ENCODE results near the gene PRRX1.

Gene PRRX1

GRCh38 chr1:170749959-170750358 is 86.0 kb downstream of the PRRX1 start:
- Histone ChIP-seq H3K27ac (ENCODE audit: low read length) (no peak overlapping the region), H3K4me1 (ENCODE audit: low read length) (no peaks in the 10 kb centered on the region), H3K27me3 (ENCODE audit: low read depth, low read length) (no peaks in the 10 kb centered on the region), H3K9ac (ENCODE audit: low read length) (no peak overlapping the region), H3K4me3 (ENCODE audit: low read length) (no peak overlapping the region), H2AFZ (ENCODE audit: low read depth, low read length) (no peak overlapping the region), H4K20me1 (ENCODE audit: insufficient read depth, low read length) (no peaks in the 10 kb centered on the region), H3K9me3 (ENCODE audit: insufficient read depth, low read length) (no peaks in the 10 kb centered on the region), H3K36me3 (replicated peaks; ENCODE audit: low read depth, low read length) (no peaks in the 10 kb centered on the region), H3K79me2 (ENCODE audit: low read length) (no peaks in the 10 kb centered on the region), H3K4me2 (ENCODE audit: low read length) (no peak overlapping the region)
- TF ChIP-seq EZH2phosphoT487 (IDR thresholded peaks at IDR 0.05; ENCODE audit: low read depth) (no peak), CTCF (IDR thresholded peaks at IDR 0.05; ENCODE audit: low read depth, low read length) (no peak)

GRCh38 chr1:170755795-170756194 is 91.9 kb downstream of the PRRX1 start:
- H2AFZ ChIP-seq (ENCODE audit: low read depth, low read length) = no peak overlapping the region
- H3K4me1 ChIP-seq (ENCODE audit: low read length) = no peaks in the 10 kb centered on the region
- no peaks in the 10 kb centered on the region for H3K36me3 ChIP-seq (replicated peaks; ENCODE audit: low read depth, low read length)
- H4K20me1 ChIP-seq (ENCODE audit: insufficient read depth, low read length) = no peaks in the 10 kb centered on the region
- H3K27me3 ChIP-seq (ENCODE audit: low read depth, low read length) = no peaks in the 10 kb centered on the region
- H3K4me3 ChIP-seq (ENCODE audit: low read length) = no peak overlapping the region
- H3K4me2 ChIP-seq (ENCODE audit: low read length) = no peak overlapping the region
- no peaks in the 10 kb centered on the region for H3K79me2 ChIP-seq (ENCODE audit: low read length)
- H3K9ac ChIP-seq (ENCODE audit: low read length) = no peak overlapping the region
- TF ChIP-seq CTCF (IDR thresholded peaks at IDR 0.05; ENCODE audit: low read depth, low read length) = no peak
- TF ChIP-seq EZH2phosphoT487 (IDR thresholded peaks at IDR 0.05; ENCODE audit: low read depth) = no peak
- no peaks in the 10 kb centered on the region for H3K9me3 ChIP-seq (ENCODE audit: insufficient read depth, low read length)
- no peak overlapping the region for H3K27ac ChIP-seq (ENCODE audit: low read length)

- H3K9ac ChIP-seq (ENCODE audit: low read length) = no peak overlapping the region
- H4K20me1 ChIP-seq (ENCODE audit: insufficient read depth, low read length) = no peaks in the 10 kb centered on the region
- H3K9me3 ChIP-seq (ENCODE audit: insufficient read depth, low read length) = no peaks in the 10 kb centered on the region
- H3K27me3 ChIP-seq (ENCODE audit: low read depth, low read length) = no peaks in the 10 kb centered on the region
- H3K79me2 ChIP-seq (ENCODE audit: low read length) = no peaks in the 10 kb centered on the region
- H3K4me1 ChIP-seq (ENCODE audit: low read length) = no peaks in the 10 kb centered on the region
- H3K4me3 ChIP-seq (ENCODE audit: low read length) = no peak overlapping the region
- no peak overlapping the region for H3K4me2 ChIP-seq (ENCODE audit: low read length)
- H3K36me3 ChIP-seq (replicated peaks; ENCODE audit: low read depth, low read length) = no peaks in the 10 kb centered on the region
- no peak overlapping the region for H2AFZ ChIP-seq (ENCODE audit: low read depth, low read length)
- TF ChIP-seq CTCF (IDR thresholded peaks at IDR 0.05; ENCODE audit: low read depth, low read length) (no peak), EZH2phosphoT487 (IDR thresholded peaks at IDR 0.05; ENCODE audit: low read depth) (no peak)
- H3K27ac ChIP-seq (ENCODE audit: low read length) = no peak overlapping the region
These were observed 95.1 kb downstream of the PRRX1 start for GRCh38 chr1:170758992-170759391.

- Histone ChIP-seq H2AFZ (ENCODE audit: low read depth, low read length) (no peak overlapping the region), H3K4me2 (ENCODE audit: low read length) (no peak overlapping the region), H4K20me1 (ENCODE audit: insufficient read depth, low read length) (no peaks in the 10 kb centered on the region), H3K36me3 (replicated peaks; ENCODE audit: low read depth, low read length) (no peaks in the 10 kb centered on the region), H3K79me2 (ENCODE audit: low read length) (no peaks in the 10 kb centered on the region), H3K27me3 (ENCODE audit: low read depth, low read length) (no peaks in the 10 kb centered on the region), H3K4me3 (ENCODE audit: low read length) (no peak overlapping the region), H3K4me1 (ENCODE audit: low read length) (no peaks in the 10 kb centered on the region), H3K9me3 (ENCODE audit: insufficient read depth, low read length) (no peaks in the 10 kb centered on the region), H3K9ac (ENCODE audit: low read length) (no peak overlapping the region), H3K27ac (ENCODE audit: low read length) (no peak overlapping the region)
- TF ChIP-seq EZH2phosphoT487 (IDR thresholded peaks at IDR 0.05; ENCODE audit: low read depth) = no peak
- TF ChIP-seq CTCF (IDR thresholded peaks at IDR 0.05; ENCODE audit: low read depth, low read length) = no peak
These were observed 101.3 kb downstream of the PRRX1 start for GRCh38 chr1:170765279-170765678.

Data from OCI-LY3 (cell line).